Mesendoderm (in vitro differentiated cells): ENCODE results near the gene TRIM7.
A peak's percentile ranks its signal among the peaks of the same experiment; 100 is the strongest.
"Not testable (repeated sequence)": the region's sequence is repeated elsewhere in the genome, so short reads cannot be mapped to it uniquely, and the experiment has no call there.

Experiments used
- DNase-seq: peaks from one replicate; pipeline ENCODE4 v3.0.0; 2013
- H2AK5ac ChIP-seq: 2 replicates; pipeline ENCODE4 v1.6.1; 2013; ENCODE audit warnings: low read length, inconsistent platforms
- H2BK120ac ChIP-seq: 2 replicates; pipeline ENCODE4 v1.6.1; 2013; ENCODE audit warnings: low read depth, mild to moderate bottlenecking, low read length, moderate library complexity, mixed read lengths
- H2BK15ac ChIP-seq: replicated peaks from 2 replicates; pipeline ENCODE4 v1.6.1; 2013; ENCODE audit warnings: low read depth, mild to moderate bottlenecking, moderate library complexity
- H2BK5ac ChIP-seq: 2 replicates; pipeline ENCODE4 v1.6.1; 2013; ENCODE audit warnings: low read length, inconsistent platforms
- H3K18ac ChIP-seq: 2 replicates; pipeline ENCODE4 v1.6.1; 2013; ENCODE audit warnings: mild to moderate bottlenecking, low read length, mixed read lengths
- H3K23ac ChIP-seq: one replicate; pipeline ENCODE4 v1.6.1; 2013; ENCODE audit warnings: low read length
- H3K27ac ChIP-seq: 2 replicates; pipeline ENCODE4 v1.5.1; 2013; ENCODE audit warnings: low read depth, mild to moderate bottlenecking, inconsistent platforms, low read length, moderate library complexity
- H3K27me3 ChIP-seq: 2 replicates; pipeline ENCODE4 v1.6.1; 2013; ENCODE audit warnings: low read length, control low read depth, mild to moderate bottlenecking, inconsistent platforms; ENCODE audit not compliant: insufficient read depth, poor library complexity
- H3K36me3 ChIP-seq: 2 replicates; pipeline ENCODE4 v1.6.1; 2013; ENCODE audit warnings: low read length, inconsistent platforms; ENCODE audit not compliant: control insufficient read depth, insufficient read depth
- H3K4ac ChIP-seq: one replicate; pipeline ENCODE4 v1.6.1; 2013; ENCODE audit warnings: low read depth, mild to moderate bottlenecking, low read length, moderate library complexity
- H3K4me1 ChIP-seq: 2 replicates; pipeline ENCODE4 v1.6.1; 2013; ENCODE audit warnings: low read depth, low read length, inconsistent platforms; ENCODE audit not compliant: control insufficient read depth
- H3K4me2 ChIP-seq: 2 replicates; pipeline ENCODE4 v1.6.1; 2013; ENCODE audit warnings: low read length
- H3K4me3 ChIP-seq: 2 replicates; pipeline ENCODE4 v1.5.1; 2013; ENCODE audit warnings: mild to moderate bottlenecking, low read length
- H3K56ac ChIP-seq: one replicate; pipeline ENCODE4 v1.6.1; 2013; ENCODE audit warnings: low read length
- H3K79me1 ChIP-seq: 2 replicates; pipeline ENCODE4 v1.6.1; 2013; ENCODE audit warnings: low read length, inconsistent platforms
- H3K79me2 ChIP-seq: 2 replicates; pipeline ENCODE4 v1.6.1; 2013; ENCODE audit warnings: mild to moderate bottlenecking, low read length; ENCODE audit not compliant: control insufficient read depth, insufficient read depth
- H3K9ac ChIP-seq: 2 replicates; pipeline ENCODE4 v1.6.1; 2013; ENCODE audit warnings: low read length, inconsistent platforms
- H4K5ac ChIP-seq: one replicate; pipeline ENCODE4 v1.6.1; 2013; ENCODE audit warnings: low read length
- H4K8ac ChIP-seq: one replicate; pipeline ENCODE4 v1.6.1; 2013; ENCODE audit warnings: low read depth, mild to moderate bottlenecking, control low read depth, low read length, moderate library complexity
- WGBS: extraction: QIAGEN DNeasy Blood & Tissue Kit; methylation state at CpG from one replicate; pipeline ENCODE4 v1.1.7; 2013; ENCODE audit warnings: low lambda C conversion rate, missing lambda C conversion rate; ENCODE audit not compliant: insufficient coverage; ENCODE audit errors: extremely low coverage; 5-methylcytosine and 5-hydroxymethylcytosine counted together

Gene TRIM7

GRCh38 chr5:181218795-181219124 lies 13.8 kb upstream of the TRIM7 start:
- Histone ChIP-seq H2BK5ac (no peak overlapping the region), H3K4me1 (peaks cover 1% of the 10 kb centered on the region), H3K4me2 (no peak overlapping the region), H3K23ac (no peak overlapping the region), H3K27ac (no peak overlapping the region), H3K27me3 (no peaks in the 10 kb centered on the region), H2BK120ac (no peak overlapping the region), H4K8ac (no peak overlapping the region), H3K4me3 (no peak overlapping the region), H3K9ac (no peak overlapping the region), H3K79me1 (no peaks in the 10 kb centered on the region), H2AK5ac (no peak overlapping the region), H3K36me3 (no peaks in the 10 kb centered on the region), H3K4ac (no peak overlapping the region), H3K79me2 (no peaks in the 10 kb centered on the region), H3K56ac (no peak overlapping the region), H3K18ac (no peak overlapping the region), H4K5ac (no peak overlapping the region), H2BK15ac (no peak overlapping the region)
- no peak for DNase-seq
- WGBS, result no CpG with 5 or more reads among the region's 10 CpGs

DNA sequence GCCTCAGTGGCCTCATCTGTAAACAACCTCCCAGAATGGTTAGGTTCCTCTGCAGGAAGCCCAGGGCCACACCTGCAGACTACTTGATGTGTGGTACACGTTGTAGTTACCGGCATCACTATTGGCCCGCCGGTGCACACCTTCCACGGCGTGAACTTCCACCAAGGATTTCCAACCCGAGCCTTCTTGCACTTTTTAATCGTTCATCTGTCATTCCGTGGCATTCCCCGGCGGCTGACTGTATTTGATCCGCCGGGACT lies 12.7 kb upstream of the TRIM7 start:
- Histone ChIP-seq H2BK120ac (no peak overlapping the region), H2BK5ac (no peak overlapping the region), H3K79me2 (no peaks in the 10 kb centered on the region), H4K5ac (no peak overlapping the region), H3K9ac (peak overlapping the region; percentile 33), H3K23ac (no peak overlapping the region), H3K4me2 (peak overlapping the region; percentile 82), H4K8ac (no peak overlapping the region), H2BK15ac (no peak overlapping the region), H3K4me1 (peaks cover 1% of the 10 kb centered on the region), H3K4me3 (peak overlapping the region; percentile 24), H3K4ac (no peak overlapping the region), H3K27me3 (no peaks in the 10 kb centered on the region), H3K36me3 (no peaks in the 10 kb centered on the region), H3K18ac (no peak overlapping the region), H3K27ac (no peak overlapping the region), H2AK5ac (no peak overlapping the region), H3K56ac (no peak overlapping the region), H3K79me1 (no peaks in the 10 kb centered on the region)
- DNase-seq, result no peak
- WGBS, result no CpG with 5 or more reads among the region's 13 CpGs

DNA sequence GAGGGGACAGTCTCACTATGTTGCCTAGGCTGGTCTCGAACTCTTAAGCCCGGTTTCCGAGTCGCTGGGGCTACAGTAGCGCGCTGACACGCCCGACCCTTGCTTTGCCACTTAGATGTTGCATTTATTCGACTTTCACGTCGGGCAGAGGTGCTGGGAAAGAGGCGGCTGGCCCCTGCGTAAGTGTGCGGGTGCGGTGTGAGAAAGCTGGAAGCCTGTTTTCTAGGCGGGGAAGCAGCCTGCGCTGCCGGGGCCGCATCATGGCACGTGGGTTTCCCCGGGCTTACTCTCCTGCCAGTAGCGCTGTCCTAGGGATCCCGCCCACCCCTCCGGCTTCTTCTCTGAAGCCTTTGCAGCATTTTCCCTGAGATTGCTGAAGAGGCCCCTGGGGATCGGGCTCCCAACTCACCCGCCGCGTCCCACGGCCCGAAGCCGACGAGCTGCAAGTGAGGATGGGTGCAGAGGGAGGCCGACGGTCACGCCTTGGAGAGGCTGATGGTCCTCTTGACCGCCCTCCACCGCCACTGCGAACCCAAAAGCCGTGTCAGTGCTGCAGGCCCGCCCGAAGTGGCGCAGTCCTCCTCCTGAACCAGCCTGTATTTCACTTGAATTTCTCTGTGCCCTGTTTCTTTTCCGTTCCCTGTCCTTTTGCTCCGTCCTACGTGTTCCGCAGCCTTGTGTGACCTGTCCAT lies 12.3 kb upstream of the TRIM7 start:
- Histone ChIP-seq H2BK120ac (no peak overlapping the region), H4K8ac (no peak overlapping the region), H2AK5ac (no peak overlapping the region), H2BK15ac (no peak overlapping the region), H3K18ac (no peak overlapping the region), H3K4me2 (peak overlapping the region; percentile 82), H3K23ac (no peak overlapping the region), H3K36me3 (no peaks in the 10 kb centered on the region), H3K4me1 (peaks cover 1% of the 10 kb centered on the region), H3K79me1 (no peaks in the 10 kb centered on the region), H3K27me3 (no peaks in the 10 kb centered on the region), H3K27ac (no peak overlapping the region), H3K4ac (no peak overlapping the region), H3K4me3 (peak overlapping the region; percentile 24), H3K56ac (peak overlapping the region; percentile 59), H4K5ac (no peak overlapping the region), H2BK5ac (no peak overlapping the region), H3K79me2 (no peaks in the 10 kb centered on the region), H3K9ac (peak overlapping the region; percentile 33)
- peak; percentile 81 for DNase-seq
- WGBS, result no CpG with 5 or more reads among the region's 46 CpGs

- WGBS, result no CpG with 5 or more reads among the region's 44 CpGs
- H3K79me1 ChIP-seq, result no peaks in the 10 kb centered on the region
- no peaks in the 10 kb centered on the region for H3K27me3 ChIP-seq
These were observed 11.3 kb upstream of the TRIM7 start for GRCh38 chr5:181215997-181216989.

GRCh38 chr5:181214249-181214648 lies 9.3 kb upstream of the TRIM7 start:
- H3K18ac ChIP-seq, H3K27me3 ChIP-seq: not testable (repeated sequence)
- no CpG with 5 or more reads among the region's 10 CpGs for WGBS

More at GRCh38 chr5:181215997-181216989, 11.3 kb upstream of the TRIM7 start:
- Histone ChIP-seq H3K4me3 (no peak overlapping the region), H3K9ac (no peak overlapping the region), H3K56ac (no peak overlapping the region), H3K4ac (no peak overlapping the region), H3K27ac (no peak overlapping the region), H2AK5ac (no peak overlapping the region), H3K4me2 (no peak overlapping the region), H3K18ac (no peak overlapping the region), H2BK5ac (no peak overlapping the region), H4K5ac (no peak overlapping the region), H2BK120ac (no peak overlapping the region), H3K4me1 (no peaks in the 10 kb centered on the region), H3K36me3 (no peaks in the 10 kb centered on the region), H2BK15ac (no peak overlapping the region), H3K23ac (no peak overlapping the region), H4K8ac (no peak overlapping the region), H3K79me2 (no peaks in the 10 kb centered on the region)
- DNase-seq, result no peak

More at GRCh38 chr5:181214249-181214648, 9.3 kb upstream of the TRIM7 start:
- not testable (repeated sequence) for H3K9ac ChIP-seq, H3K4me3 ChIP-seq, H2AK5ac ChIP-seq, H4K8ac ChIP-seq, H2BK120ac ChIP-seq, DNase-seq, H2BK15ac ChIP-seq, H3K4me1 ChIP-seq, H3K23ac ChIP-seq, H3K79me1 ChIP-seq, H2BK5ac ChIP-seq, H3K4me2 ChIP-seq, H3K4ac ChIP-seq, H4K5ac ChIP-seq, H3K36me3 ChIP-seq, H3K27ac ChIP-seq, H3K56ac ChIP-seq, H3K79me2 ChIP-seq
